ENCODE results near the gene PPFIA1. TPM values are rescaled to one million over a fixed set of nuclear protein-coding genes. Genes with fewer than 3 reads are reported as not detected.

Gene PPFIA1
- total RNA-seq: 58.4 and 79.4 TPM in 2 replicates

DNA sequence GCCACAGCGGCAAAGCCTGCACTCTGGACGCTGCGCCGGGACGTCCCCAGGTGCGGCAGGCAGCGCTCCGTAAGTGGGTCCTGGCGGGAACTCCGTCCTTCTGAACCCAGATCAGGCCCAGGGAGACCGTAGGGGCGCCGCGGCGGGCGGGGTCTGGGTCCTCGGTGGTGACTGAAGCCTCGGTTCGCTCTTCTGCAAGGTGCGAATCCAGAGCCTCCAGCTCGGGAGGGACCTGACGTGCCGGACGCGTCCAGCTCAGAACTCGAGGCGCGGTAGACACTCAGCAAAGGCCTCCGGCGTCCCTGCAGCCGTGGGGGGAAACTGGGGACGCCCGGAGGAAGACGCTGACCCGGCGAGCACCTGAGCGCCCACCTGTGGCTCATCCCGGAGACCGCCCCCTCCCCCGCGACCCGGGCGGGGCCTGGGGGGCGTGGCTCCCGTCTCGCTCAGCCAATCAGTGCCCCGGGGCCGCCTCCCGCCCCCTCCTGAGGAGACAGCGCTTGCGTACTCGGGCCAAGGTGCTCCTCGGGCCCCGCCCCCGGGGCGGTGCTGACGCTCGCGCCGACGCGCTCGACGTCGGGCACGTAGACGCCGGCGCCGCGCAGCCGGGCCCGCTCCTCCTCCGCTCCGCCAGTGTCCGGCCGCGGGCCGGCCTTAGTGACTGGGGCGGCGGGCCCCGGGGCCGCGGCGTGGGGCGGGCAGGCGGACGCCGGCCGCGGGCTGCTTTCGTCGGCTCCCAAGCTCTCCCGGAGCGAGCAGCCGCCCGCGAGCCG is at the start of gene PPFIA1:
TSS of gene PPFIA1 (plus strand) at position 587 of the 773 bp plus-strand sequence. CDS start 1,483 bp downstream, outside the sequence.

GRCh38 chr11:70397983-70398833 is 127.7 kb downstream of the PPFIA1 start, which contains the start of gene CTTN:
TSS of gene CTTN (plus strand) at chr11:70398529. CDS start at chr11:70407298, 8,769 bp downstream.

Small RNAs within 50 kb of the gene (small RNA-seq; reads per million reads assigned to genes)
- gene MIR548K (ENCODE audit: low replicate concordance): 1.9 reads per million, percentile 67 among the genes with 10 or more reads in this experiment

Other genes with a start within 250 kb of the PPFIA1 start
- gene ANO1, start 192.4 kb upstream of the PPFIA1 start, total RNA-seq: 1.3 TPM in 1 of 2 replicates, not detected in the other
- gene FADD, start 67.4 kb upstream of the PPFIA1 start, total RNA-seq: 45.5 and 65.4 TPM in 2 replicates
- gene CTTN, start 127.8 kb downstream of the PPFIA1 start, total RNA-seq: 343 and 476 TPM in 2 replicates